HG03095 (cell line): ENCODE data around the gene SPESP1.

ENCODE experiments used
- ATAC-seq: cut with Tn5 transposase; IDR thresholded peaks from one replicate; pipeline ENCODE4 v1.9.1; 2021; ENCODE audit warnings: moderate library complexity; ENCODE audit not compliant: unreplicated experiment

The SPESP1 gene

DNA sequence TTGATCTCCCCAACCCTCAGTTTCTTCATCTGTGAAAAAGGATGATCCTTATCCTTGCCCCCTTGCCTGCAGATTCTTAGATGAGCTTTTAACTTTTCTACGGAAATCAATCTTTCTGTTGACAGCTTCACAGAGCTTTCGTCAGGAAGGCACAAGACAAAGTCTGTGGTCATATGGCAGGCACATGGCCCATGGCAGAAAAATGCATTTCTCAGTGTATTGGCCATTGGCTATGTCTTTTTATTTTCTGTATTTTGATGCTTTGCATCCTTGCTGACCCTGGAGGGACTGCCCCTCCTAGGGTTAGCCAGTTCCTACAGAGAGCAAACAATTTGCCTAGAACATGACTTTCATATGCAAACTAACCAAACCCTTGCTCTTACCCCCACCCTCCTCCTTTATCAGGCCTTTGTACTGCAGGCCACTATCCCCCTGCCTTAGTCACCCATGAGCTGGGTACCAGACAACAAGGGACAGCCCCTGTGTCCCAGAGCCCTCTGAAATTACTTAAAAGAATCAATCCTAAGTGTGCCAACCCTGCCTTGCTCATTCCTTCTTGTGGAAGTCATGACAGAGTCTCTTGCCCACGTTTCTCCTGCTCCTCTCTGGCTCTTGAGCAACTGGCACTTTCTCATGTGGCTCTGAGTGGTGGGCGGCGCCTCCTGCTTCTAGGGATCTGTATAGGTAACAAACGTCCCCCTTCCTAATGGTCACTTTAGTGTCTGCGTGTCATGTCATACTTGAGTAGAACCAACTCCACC lies 60.1 kb downstream of the SPESP1 start:
- ATAC-seq = no peak

- no peak for ATAC-seq
Measured at GRCh38 chr15:68990992-68991500, 60.7 kb downstream of the SPESP1 start.

GRCh38 chr15:68991723-68992122 lies 61.4 kb downstream of the SPESP1 start:
- ATAC-seq = no peak

DNA sequence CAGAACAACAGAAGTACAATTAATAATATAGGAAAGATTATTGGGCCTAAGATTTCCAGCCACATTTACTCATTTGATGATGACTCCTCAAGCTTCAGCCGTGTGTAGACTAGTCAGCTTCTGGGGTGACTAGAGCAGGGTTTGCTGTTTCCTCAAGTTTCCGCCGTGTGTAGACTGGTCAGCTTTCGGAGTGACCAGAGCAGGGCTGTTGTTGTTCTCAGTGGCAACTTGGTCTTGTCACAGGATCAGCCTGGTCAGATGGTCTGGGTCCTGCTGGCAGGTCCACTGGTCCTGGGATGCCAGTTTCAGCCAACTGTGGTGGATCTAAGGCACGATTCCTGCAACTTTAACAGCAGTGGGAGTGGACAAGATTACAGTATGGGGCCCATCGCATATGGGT lies 62.4 kb downstream of the SPESP1 start:
- ATAC-seq = no peak

DNA sequence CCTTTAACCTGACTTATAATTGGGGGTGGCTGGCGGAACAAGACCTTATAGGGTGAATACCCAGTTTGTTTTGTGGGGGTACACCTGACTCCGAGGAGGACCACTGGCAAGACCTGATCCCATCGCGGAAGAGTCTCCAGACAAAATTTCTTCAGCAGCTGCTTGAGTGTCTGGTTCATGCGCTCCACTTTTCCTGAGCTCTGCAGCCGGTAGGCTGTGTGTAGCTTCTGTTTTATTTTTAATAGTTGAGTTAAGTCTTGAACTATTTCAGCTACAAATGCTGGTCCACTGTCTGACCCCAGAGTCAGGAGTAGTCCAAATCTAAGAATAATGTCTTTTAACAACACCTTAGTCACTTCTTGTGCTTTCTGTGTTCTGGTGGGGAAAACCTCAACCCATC lies 63.0 kb downstream of the SPESP1 start:
- ATAC-seq = no peak

DNA sequence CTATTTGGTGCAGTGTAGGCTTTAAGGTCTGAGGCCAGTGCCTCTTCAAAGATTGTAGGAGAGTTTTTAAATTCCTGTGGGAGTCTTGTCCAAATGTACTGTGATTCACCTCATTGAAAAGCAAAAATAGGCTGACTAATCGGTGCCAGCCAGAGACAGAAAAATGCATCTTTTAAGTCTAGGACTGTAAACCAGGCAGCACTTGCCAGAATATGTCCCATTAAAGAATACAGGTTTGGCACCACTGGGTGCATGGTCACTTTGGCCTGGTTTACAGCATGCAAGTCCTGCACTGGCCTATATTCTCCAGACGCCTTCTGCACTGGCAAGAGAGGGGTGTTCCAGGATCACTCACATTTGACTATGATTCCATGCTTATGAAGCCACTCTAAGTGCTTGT lies 63.8 kb downstream of the SPESP1 start:
- ATAC-seq = no peak

- ATAC-seq = no peak
Measured at GRCh38 chr15:68994981-68995761, 64.8 kb downstream of the SPESP1 start.
